ENCODE data around the gene CDK3.
"Not testable (repeated sequence)": the region's sequence is repeated elsewhere in the genome, so short reads cannot be mapped to it uniquely, and the experiment has no call there.

CDK3 gene

GRCh38 chr17:76000755-76001521 lies at the start of gene CDK3:
Gene CDK3 (plus strand): TSS chr17:76000855. CDS start chr17:76001426, 571 bp downstream.
- DNase-seq: no peak

- no peak for DNase-seq
Observed at GRCh38 chr17:75950855-75951554, 49.6 kb upstream of the CDK3 start.

- DNase-seq: no peak
Observed at GRCh38 chr17:75959051-75959838, 41.4 kb upstream of the CDK3 start.

- no peak for DNase-seq
Observed at GRCh38 chr17:75959839-75960511, 40.7 kb upstream of the CDK3 start.

GRCh38 chr17:75965468-75965867 lies 35.2 kb upstream of the CDK3 start:
- no peak for DNase-seq

- not testable (repeated sequence) for DNase-seq
Observed at GRCh38 chr17:75969044-75969443, 31.6 kb upstream of the CDK3 start.

- no peak for DNase-seq
Observed at GRCh38 chr17:75970011-75970523, 30.6 kb upstream of the CDK3 start.

DNA sequence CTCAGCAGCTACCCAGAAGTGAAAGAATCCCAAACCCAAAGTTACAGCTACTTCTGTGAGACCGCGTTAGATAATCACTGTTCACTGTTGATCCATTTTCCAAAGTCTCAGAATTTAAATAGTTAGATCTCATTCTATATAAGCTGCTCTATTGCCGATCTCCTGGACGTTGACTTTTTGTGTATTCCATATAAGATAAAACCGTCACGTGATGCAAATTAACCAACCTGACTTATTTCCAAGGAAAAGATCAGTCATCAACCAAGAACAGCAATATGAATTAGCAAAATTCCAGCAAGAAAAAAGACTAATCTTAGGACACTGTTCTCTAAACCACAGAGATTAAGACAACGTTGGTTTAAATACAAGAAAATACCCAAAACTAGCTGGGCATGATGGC lies 30.0 kb upstream of the CDK3 start:
- no peak for DNase-seq

- not testable (repeated sequence) for DNase-seq
Observed at GRCh38 chr17:75975187-75975586, 25.5 kb upstream of the CDK3 start.

DNA sequence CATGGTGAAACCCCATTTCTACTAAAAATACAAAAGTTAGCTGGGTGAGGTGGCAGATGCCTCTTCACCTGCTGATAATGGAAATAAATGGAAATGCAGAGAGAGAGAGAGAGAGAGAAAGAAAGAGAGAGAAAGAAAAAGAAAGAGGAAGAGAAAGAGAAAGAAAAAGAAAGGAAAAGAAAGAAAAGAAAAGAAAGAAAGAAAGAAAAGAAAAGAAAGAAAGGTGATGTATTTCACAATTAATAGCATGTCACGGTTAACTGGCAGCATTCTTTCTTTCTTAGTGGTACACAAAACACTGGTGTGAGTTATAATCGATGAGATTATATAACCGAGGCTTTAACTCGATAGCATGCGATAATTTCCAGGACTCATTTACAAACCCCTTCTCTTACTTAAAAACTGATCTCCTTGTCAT lies 24.9 kb upstream of the CDK3 start:
- no peak for DNase-seq

GRCh38 chr17:75976175-75976848 lies 24.3 kb upstream of the CDK3 start:
- DNase-seq: no peak

- DNase-seq: peak; percentile 98
Observed at GRCh38 chr17:75978938-75979704, 21.5 kb upstream of the CDK3 start, which contains the start of the genes ACOX1 and TEN1. Gene ACOX1 (minus strand): TSS chr17:75979166. CDS start chr17:75979073, 93 bp downstream. Gene TEN1 (plus strand): TSS chr17:75979240. CDS start chr17:75986193, 6,953 bp downstream.

DNA sequence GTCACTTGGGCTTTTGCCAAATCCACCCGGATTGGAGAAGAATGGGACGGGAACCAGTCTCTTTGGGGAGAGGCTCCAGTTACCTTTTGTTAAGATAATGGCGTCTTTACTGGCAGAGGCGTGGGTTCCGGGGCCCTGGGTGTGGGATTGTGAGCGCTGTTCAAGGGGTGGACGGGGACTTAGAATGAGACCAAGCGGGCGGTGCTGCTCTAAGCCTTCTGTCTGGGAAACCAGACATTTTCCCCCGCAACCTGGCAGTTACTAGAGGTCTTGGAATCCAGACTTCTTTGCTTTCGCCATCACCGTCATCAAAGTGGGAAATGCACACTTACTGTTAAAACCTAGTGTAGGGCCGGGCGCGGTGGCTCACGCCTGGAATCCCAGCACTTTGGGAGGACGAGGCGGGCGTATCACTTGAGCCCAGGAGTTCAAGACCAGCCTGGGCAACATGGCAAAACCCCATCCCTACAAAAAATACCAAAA lies 20.9 kb upstream of the CDK3 start:
- DNase-seq: no peak

GRCh38 chr17:75980188-75981018 lies 20.3 kb upstream of the CDK3 start:
- DNase-seq: no peak

- no peak for DNase-seq
Observed at GRCh38 chr17:75981019-75981615, 19.5 kb upstream of the CDK3 start.

- no peak for DNase-seq
Observed at GRCh38 chr17:75983501-75984181, 17.0 kb upstream of the CDK3 start.

DNA sequence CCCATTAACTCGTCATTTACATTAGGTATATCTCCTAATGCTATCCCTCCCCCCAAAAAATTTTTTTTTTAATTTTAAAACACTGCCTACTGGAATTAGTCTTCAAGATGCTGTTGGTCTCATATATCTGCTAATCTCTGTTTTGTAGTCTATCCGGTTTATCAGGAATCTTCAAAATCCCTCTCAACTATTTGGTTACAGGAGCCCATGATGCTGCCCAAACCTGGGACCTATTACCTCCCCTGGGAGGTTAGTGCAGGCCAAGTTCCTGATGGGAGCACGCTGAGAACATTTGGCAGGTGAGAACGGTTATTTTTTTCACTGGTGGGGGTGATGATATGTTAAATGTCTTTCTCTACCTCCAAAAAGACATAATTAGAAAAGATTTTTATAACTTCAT lies 14.7 kb upstream of the CDK3 start:
- no peak for DNase-seq

DNA sequence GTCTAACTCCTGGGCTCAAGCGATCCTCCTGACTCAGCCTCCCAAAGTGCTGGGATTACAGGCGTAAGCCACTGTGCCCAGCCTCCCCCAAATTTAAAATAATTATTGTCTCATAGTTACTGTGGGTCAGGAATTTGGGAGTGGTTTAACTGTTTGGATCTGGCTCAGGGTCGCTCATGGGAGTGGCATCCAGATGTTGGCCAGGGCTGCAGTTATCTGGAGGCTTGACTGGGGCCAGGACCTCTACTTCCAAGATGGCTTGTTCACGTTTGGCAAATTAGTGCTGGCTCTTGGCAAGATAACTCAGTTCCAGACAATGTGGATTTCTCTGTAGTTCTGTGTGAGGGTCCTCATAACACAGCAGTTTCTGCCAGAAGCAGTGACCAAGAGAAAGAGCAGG lies 13.6 kb upstream of the CDK3 start:
- DNase-seq: no peak

DNA sequence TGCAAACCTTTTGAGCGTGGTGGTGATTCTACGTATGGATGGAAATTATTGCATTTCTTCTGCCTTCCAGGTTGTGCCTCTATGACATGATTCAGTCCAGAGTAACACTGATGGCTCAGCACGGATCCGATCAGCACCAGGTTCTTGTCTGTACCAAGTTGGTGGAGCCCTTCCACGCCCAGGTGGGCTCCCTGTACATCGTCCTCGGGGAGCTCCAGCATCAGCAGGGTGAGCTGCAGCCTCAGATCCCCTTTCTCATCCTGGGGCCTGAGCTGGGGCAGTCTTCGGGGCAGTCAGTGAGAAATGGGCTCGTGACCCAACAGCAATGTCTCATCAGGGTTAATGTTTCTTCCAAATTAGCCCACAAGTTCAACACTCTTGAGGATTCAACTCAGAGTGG lies 9.3 kb upstream of the CDK3 start:
- DNase-seq: no peak

Data from NCI-H1694 (cell line).